GM18505 (cell line): ENCODE measurements around the gene CLN6.

ENCODE experiments used
- ATAC-seq: cut with Tn5 transposase; IDR thresholded peaks from one replicate; pipeline ENCODE4 v1.9.1; 2021; ENCODE audit not compliant: unreplicated experiment
- POLR2A ChIP-seq: IDR thresholded peaks from 4 replicates; pipeline ENCODE4 v1.6.1; 2011; ENCODE audit warnings: borderline replicate concordance; ENCODE audit not compliant: insufficient read depth, insufficient read length; ENCODE audit errors: extremely low read depth

Gene CLN6

DNA sequence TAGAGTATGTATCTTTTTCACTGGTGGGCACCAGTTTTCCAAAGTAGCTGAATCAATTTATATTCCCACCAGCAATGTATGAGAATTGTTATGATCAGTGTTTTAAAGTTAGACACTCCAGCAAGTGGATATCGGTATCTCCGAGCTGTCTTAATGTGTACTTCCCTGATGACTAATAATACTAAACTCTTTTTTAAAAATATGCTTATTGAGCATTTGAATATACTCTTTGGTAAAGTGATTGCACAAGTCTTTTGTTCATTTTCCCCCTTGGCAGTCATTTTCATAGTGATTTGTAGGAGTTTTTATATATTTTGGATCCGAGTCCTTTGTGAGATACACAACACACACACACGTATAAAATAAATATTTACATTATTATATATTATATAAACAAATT lies 35.6 kb upstream of the CLN6 start:
- no peak for TF ChIP-seq POLR2A
- ATAC-seq: no peak

- TF ChIP-seq POLR2A: no peak
- no peak for ATAC-seq
Observed at GRCh38 chr15:68264282-68264681, 34.8 kb upstream of the CLN6 start.

GRCh38 chr15:68262514-68263356 lies 33.2 kb upstream of the CLN6 start:
- no peak for TF ChIP-seq POLR2A
- ATAC-seq: no peak

GRCh38 chr15:68261980-68262379 lies 32.5 kb upstream of the CLN6 start:
- no peak for TF ChIP-seq POLR2A
- no peak for ATAC-seq

- no peak for ATAC-seq
- no peak for TF ChIP-seq POLR2A
Observed at GRCh38 chr15:68261241-68261640, 31.7 kb upstream of the CLN6 start.

GRCh38 chr15:68259883-68260282 lies 30.4 kb upstream of the CLN6 start:
- no peak for TF ChIP-seq POLR2A
- ATAC-seq: no peak

DNA sequence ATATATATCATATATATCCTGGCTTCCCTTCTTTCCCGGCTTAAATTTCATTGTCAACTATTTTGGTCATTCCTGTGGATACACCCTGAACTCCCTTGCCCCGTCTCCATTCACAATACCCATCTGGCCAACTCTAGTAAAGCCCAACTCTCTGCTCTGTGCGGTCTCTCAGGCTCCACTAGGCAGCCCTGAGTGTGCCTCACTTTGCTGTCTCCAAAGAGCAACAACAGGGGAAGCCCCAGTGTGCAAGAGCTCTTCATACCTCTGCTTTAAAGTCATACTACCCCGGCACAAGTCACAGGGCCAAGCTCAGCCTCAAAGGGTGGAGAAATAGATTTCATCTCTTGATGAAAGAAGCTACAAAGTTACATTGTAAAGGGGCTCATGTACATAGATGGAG lies 29.2 kb upstream of the CLN6 start:
- no peak for TF ChIP-seq POLR2A
- no peak for ATAC-seq

GRCh38 chr15:68256675-68257450 lies 27.3 kb upstream of the CLN6 start:
- TF ChIP-seq POLR2A: no peak
- ATAC-seq: no peak

DNA sequence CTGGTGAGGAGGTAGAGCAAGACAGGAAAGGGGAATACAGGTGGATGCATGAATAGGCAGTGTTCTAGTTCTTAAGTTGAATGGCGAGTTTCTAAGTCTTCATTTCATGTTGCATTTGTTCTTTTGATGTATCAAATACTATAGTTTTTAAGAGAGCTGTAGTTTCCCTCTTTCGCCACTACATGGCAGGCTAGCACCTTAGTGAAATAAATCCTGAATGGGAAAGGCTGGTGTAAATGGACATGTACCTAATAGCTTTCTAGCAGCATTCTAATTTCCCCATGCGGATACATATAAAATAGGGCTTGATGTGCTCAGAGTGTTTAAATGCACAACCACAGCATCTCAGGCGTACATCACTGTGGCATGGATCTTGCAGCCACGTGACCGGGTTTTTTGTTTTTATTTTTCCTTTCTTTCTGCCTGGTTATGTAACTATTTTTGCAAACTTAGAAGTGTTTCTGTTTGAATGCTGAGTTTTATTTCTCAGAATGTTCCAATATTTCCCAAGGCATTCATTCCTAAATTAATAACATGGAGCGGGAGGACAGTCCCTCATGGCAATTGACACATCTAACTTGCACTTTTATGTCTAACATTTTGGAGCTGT lies 23.5 kb upstream of the CLN6 start:
- TF ChIP-seq POLR2A: no peak
- ATAC-seq: no peak

DNA sequence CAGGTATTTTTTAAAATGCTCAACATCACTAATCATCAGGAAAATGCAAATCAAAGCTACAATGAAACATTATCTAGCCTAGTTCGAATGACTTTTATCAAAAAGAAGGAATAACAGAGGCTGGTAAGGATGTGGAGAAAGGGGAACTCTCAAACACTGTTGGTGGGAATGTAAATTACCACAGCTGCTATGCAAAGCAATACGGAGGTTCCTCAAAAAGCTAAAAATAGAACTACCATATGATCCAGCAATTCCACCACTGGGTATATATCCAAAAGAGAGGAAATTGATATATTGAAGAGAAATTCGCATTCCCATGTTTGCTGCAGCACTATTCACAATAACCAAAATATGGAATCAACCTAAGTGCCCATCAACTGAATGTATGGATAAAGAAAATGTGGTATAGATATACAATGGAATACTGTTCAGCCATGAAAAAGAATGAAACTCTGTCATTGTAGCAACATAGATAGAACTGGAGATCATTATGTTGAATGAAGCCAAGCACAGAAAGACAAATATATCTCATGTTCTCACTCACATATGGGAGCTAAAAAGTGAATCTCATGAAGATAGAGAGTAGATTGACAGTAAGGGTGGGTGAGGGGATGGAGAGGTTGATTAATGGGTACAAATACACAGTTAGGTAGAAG lies 19.7 kb upstream of the CLN6 start:
- TF ChIP-seq POLR2A: no peak
- ATAC-seq: no peak

- no peak for ATAC-seq
- no peak for TF ChIP-seq POLR2A
Observed at GRCh38 chr15:68244235-68244634, 14.7 kb upstream of the CLN6 start.

DNA sequence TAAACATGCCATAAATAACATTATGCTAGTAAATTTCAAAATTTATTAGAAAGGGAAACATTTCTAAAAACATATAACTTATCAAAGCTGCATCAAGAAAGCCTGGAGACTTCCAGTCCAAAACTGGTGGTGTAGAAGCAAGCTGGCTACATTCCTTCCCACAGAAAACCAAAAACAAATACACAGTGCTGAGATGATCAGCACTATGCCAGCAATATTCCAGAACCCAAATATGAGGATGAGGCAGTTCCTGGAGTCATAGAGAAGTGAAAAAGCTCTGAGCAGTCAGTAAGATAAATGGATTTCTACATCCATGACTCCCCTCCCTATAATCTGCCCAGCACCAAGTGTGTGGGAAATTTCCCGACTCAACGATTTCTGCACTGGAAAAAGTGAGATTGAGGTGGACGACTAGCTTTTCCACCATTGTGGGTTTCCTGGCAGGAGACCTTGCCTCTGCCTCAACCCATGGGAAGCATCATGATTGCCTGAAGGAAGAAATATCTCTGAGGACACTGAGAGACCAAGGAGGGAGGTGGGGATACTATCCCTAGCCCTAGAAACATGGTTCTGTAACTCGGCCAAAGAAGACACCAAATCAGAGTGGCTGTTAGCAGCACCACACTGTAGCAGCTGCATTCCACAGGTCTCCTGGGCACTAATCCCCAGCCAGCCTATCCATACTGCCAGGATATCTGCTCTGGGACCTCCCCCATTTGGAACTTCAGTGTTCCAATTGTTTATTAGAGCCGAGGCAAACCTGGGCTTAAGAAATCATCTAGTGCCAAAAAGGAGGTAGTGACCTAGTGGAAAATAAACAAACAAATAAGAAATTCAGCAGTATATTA lies 11.8 kb upstream of the CLN6 start:
- TF ChIP-seq POLR2A: no peak
- ATAC-seq: no peak
